GM12801 (cell line): ENCODE results near the gene HPCAL1.

ENCODE experiments used
- CTCF ChIP-seq: IDR thresholded peaks from one replicate; pipeline ENCODE4 v1.5.1; 2011; ENCODE audit warnings: control low read depth; ENCODE audit not compliant: insufficient read length; ENCODE audit errors: extremely low read depth

The HPCAL1 gene

DNA sequence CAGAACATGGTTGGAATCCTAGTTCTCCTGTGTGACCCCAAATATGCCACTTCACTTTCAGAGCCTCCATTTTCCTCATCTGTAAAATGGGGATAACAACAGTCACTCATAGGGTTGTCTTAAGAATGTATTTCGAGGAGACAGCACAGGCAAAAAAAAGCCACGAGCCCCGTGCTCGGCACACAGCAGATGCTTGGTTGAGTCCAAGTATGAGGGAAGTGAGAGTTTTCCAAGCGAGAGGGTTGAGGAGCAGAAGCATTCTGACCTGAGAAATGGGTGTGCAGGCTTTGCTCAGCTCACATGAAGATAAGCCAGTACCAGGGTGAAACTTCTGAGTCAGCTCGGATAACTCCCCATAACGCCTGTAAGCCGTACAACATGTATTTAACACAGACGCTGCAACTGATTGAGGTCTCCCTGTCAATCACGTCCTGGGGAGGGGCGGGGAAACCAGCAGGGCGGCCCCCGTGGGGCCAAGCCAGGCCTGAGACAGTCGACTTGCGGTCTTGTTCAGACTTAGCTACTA is 168.4 kb downstream of the HPCAL1 start:
- TF ChIP-seq CTCF = no peak

DNA sequence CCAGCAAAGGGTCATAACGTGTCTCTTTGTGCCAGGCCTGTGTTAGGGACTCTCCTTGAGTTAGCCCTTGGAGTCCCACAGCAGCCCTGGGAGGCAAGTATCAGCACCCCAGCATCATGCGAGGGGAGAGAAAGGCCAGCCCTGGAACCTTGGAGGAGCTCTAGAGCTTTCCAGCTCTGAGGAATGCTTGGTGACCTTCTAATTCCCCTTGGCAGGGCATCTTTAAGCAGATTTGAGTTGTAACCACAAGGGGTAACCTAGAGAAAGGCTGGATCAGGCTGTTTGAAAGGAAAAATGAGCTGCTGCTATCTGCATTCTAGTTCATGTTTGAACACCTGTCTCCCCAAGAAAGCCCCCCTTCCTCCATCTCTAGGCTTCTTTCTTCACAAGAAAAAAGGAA is 169.3 kb downstream of the HPCAL1 start:
- no peak for TF ChIP-seq CTCF

DNA sequence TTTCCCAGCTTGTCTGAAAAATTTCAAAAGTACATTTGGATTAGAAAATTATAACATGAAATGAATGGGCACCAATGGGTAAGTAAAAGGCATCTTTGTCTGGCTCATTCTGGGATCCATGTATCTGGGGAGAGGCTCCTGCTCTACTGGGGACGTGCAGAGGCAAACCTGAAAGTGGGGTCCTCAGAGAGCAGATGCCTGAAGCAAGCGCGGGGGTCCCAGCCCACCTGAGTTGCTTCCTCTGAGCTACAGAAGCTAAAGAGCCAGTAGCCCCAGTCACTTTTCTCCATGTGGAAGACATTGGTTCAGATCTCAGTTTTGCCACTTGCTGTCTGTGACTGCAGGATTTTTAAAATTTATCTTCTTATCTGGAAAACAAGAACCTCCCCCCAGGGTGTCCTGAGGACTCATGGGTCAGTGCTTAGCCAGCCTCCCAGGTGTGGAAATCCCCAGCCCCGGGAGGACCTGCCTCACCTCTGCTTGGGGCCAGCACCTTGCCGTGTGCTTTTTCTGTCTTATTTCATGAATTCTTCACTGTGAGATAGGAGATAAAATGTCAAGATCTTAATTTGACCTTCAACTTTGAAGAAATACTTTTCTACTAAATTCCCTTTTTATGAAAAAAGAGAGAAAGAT is 170.5 kb downstream of the HPCAL1 start:
- TF ChIP-seq CTCF = no peak

DNA sequence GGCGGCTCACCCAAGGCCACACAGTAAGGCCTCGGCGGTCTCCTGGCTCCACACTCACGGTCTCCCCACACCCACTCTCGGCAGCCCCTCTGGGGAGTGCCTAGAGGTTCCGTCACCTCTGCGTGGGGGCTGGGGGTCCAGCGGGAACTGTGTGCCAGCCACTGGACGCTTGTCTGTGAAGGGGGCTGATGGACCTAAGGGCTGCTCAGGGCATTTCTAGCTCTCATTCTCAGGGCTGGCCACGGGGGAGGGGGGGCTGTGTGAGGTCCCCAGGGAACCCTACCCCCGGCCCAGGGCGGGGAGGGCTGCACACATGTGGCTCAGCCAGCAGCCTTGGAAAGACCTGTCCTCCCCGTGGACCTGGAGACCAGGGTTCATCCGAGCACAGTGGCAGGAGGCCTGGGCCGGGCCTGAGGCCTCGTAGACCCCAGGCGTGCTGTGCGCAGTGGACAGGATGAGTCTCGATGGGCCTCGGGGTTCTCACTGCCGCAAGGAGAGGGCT is 172.6 kb downstream of the HPCAL1 start:
- no peak for TF ChIP-seq CTCF

DNA sequence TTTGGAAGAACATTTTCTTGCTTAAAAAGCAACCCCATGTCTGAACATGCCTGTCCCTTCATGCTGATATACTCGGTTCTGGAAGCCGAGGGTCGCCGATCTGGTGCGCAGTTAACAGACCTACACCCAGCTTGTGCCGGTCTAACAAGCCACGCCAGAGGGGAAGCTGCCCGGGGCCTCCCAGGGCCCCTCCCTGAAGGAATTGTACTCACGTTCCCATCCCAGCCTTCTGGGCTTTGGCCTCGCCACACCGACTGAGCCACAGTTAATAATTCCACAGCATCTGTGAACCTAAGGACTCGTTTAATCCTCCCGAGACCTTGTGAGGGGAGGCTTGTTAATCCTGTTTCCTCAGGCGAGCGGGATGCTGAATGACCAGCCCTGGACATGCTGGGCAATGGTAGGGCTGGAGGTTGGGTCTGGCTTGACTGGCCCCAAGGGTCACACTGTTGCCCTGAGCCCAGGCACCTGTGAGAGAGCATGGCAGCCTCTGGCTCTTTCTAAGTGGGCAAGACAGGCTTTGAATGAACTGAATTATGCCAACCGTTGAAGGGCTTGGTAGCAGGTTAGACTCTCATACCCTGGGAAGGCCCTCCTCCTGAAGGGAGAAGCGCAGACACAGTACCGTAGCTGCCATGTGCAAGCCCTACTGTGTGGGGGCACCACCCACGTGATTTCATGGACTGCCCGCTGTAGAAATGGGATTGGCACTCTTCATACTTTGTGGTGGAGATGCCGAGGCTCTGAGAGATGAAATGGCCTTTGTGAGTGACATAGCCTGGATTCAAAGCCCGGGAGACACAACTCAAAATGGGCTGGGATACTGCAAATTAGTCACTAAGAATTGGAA is 173.3 kb downstream of the HPCAL1 start:
- no peak for TF ChIP-seq CTCF

DNA sequence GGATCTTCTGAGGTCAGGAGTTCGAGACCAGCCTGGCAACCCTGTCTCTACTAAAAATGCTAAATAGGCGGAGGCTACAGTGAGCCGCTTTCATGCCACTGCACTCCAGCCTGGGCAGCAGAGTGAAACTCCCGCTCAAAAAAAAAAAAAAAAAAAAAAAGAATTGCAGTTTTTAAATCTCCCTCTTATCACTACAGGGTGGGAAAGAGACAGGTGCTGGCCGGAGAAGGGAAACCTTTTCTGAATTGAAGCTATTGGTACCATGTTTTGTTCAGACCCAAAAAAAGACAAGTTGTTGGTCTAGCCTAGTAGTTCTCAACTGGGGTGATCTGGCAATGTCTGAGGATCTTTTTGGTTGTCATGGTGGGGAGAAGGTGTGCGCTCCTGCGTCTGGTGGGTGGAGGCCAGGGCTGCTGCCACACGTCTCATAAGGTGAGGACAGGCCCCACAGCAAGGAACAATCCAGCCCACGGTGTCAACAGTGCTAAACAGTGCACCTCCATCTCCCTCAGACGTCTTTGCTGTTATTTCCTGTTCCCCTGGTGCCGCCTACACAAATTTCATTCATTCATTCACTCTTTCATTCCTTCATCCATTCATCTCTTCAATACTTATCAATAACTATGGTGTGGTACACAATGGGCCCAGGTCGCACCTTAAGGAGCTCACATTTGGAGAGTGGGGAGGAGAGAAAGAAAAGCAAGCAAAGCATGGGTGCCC is 174.2 kb downstream of the HPCAL1 start:
- TF ChIP-seq CTCF = no peak
